H9 (cell line): Measurements from ENCODE around the gene GAB3. TPM values are rescaled to one million over a fixed set of nuclear protein-coding genes. Genes with fewer than 3 reads are reported as not detected.

ENCODE experiments used
- DNase-seq: peaks from one replicate; pipeline ENCODE4 v3.0.0-alpha.2; 2017
- H2AFZ ChIP-seq: one replicate; pipeline ENCODE4 v1.6.1; 2013; ENCODE audit warnings: mild to moderate bottlenecking, low read length, control low read depth, moderate library complexity
- H2AK5ac ChIP-seq: 2 replicates; pipeline ENCODE4 v1.6.1; 2013; ENCODE audit warnings: low read length, control low read depth, mixed read lengths; ENCODE audit not compliant: insufficient read length
- H2BK120ac ChIP-seq: one replicate; pipeline ENCODE4 v1.6.1; 2013; ENCODE audit warnings: low read depth, mild to moderate bottlenecking, low read length, control low read depth, inconsistent platforms; ENCODE audit not compliant: poor library complexity, severe bottlenecking
- H2BK12ac ChIP-seq: 2 replicates; pipeline ENCODE4 v1.6.1; 2013; ENCODE audit warnings: low read length, control low read depth, mixed read lengths, low read depth; ENCODE audit not compliant: insufficient read length
- H2BK15ac ChIP-seq: 2 replicates; pipeline ENCODE4 v1.6.1; 2013; ENCODE audit warnings: low read depth, low read length, control low read depth
- H2BK20ac ChIP-seq: one replicate; pipeline ENCODE4 v1.6.1; 2013; ENCODE audit warnings: low read depth, mild to moderate bottlenecking, low read length, control low read depth, inconsistent platforms; ENCODE audit not compliant: poor library complexity, severe bottlenecking
- H2BK5ac ChIP-seq: 2 replicates; pipeline ENCODE4 v1.6.1; 2013; ENCODE audit warnings: low read length, control low read depth, mixed read lengths; ENCODE audit not compliant: insufficient read length
- H3K14ac ChIP-seq: 2 replicates; pipeline ENCODE4 v1.6.1; 2013; ENCODE audit warnings: low read length, control low read depth; ENCODE audit not compliant: insufficient read depth
- H3K18ac ChIP-seq: 2 replicates; pipeline ENCODE4 v1.6.1; 2013; ENCODE audit warnings: low read depth, mild to moderate bottlenecking, mixed read lengths, low read length, control low read depth; ENCODE audit not compliant: insufficient read length
- H3K23ac ChIP-seq: 2 replicates; pipeline ENCODE4 v1.6.1; 2013; ENCODE audit warnings: low read length, control low read depth, mixed read lengths, low read depth; ENCODE audit not compliant: insufficient read length
- H3K23me2 ChIP-seq: 2 replicates; pipeline ENCODE4 v1.6.1; 2013; ENCODE audit warnings: low read depth, mild to moderate bottlenecking, mixed read lengths, low read length, control low read depth; ENCODE audit not compliant: insufficient read length, poor library complexity, severe bottlenecking
- H3K27ac ChIP-seq: 2 replicates; pipeline ENCODE4 v1.5.1; 2013; ENCODE audit warnings: low read length, control low read depth, mixed read lengths, low read depth; ENCODE audit not compliant: insufficient read length
- H3K27me3 ChIP-seq: 2 replicates; pipeline ENCODE4 v1.6.1; 2013; ENCODE audit warnings: low read length, control low read depth, inconsistent platforms; ENCODE audit not compliant: insufficient read depth
- H3K4ac ChIP-seq: 2 replicates; pipeline ENCODE4 v1.6.1; 2013; ENCODE audit warnings: low read depth, mild to moderate bottlenecking, control low read depth, inconsistent platforms, low read length, moderate library complexity
- H3K4me1 ChIP-seq: 2 replicates; pipeline ENCODE4 v1.6.1; 2013; ENCODE audit warnings: low read length, control low read depth, inconsistent platforms; ENCODE audit not compliant: insufficient read depth
- H3K4me2 ChIP-seq: 2 replicates; pipeline ENCODE4 v1.6.1; 2013; ENCODE audit warnings: low read length, control low read depth, mixed read lengths; ENCODE audit not compliant: insufficient read length, insufficient read depth
- H3K56ac ChIP-seq: 2 replicates; pipeline ENCODE4 v1.6.1; 2013; ENCODE audit warnings: low read depth, mild to moderate bottlenecking, mixed read lengths, low read length, control low read depth; ENCODE audit not compliant: insufficient read length
- H3K79me1 ChIP-seq: 2 replicates; pipeline ENCODE4 v1.6.1; 2013; ENCODE audit warnings: low read depth, mild to moderate bottlenecking, moderate library complexity, low read length, control low read depth, inconsistent platforms; ENCODE audit not compliant: insufficient read depth, poor library complexity, severe bottlenecking
- H3K79me2 ChIP-seq: 2 replicates; pipeline ENCODE4 v1.6.1; 2013; ENCODE audit warnings: low read length, control low read depth, inconsistent platforms; ENCODE audit not compliant: insufficient read depth
- H3K9ac ChIP-seq: 2 replicates; pipeline ENCODE4 v1.6.1; 2013; ENCODE audit warnings: low read length, control low read depth, mixed read lengths; ENCODE audit not compliant: insufficient read length; ENCODE audit errors: extremely low read depth
- H3K9me3 ChIP-seq: one replicate; pipeline ENCODE4 v1.6.1; 2013; ENCODE audit warnings: low read depth, low read length, inconsistent platforms; ENCODE audit not compliant: control insufficient read depth
- H3T11ph ChIP-seq: one replicate; pipeline ENCODE4 v1.6.1; 2013; ENCODE audit warnings: mild to moderate bottlenecking, low read length, control low read depth, inconsistent platforms
- H4K20me1 ChIP-seq: one replicate; pipeline ENCODE4 v1.6.1; 2013; ENCODE audit not compliant: control insufficient read depth, insufficient read length, insufficient read depth
- H4K5ac ChIP-seq: 2 replicates; pipeline ENCODE4 v1.6.1; 2013; ENCODE audit warnings: low read depth, mild to moderate bottlenecking, mixed read lengths, low read length, control low read depth; ENCODE audit not compliant: insufficient read length
- H4K8ac ChIP-seq: replicated peaks from 2 replicates; pipeline ENCODE4 v1.6.1; 2013; ENCODE audit warnings: low read length, control low read depth, mixed read lengths, low read depth; ENCODE audit not compliant: insufficient read length
- H4K91ac ChIP-seq: 2 replicates; pipeline ENCODE4 v1.6.1; 2013; ENCODE audit warnings: low read depth, mild to moderate bottlenecking, moderate library complexity, mixed read lengths, low read length, control low read depth; ENCODE audit not compliant: insufficient read length
- H3K27ac Mint-ChIP-seq, 3 experiments: 2 replicates in 2 of 3; 3 replicates in 1 of 3; pipeline ENCODE4 v1.8.0; 2020 to 2021; ENCODE audit warnings: mixed read lengths in 3 of 3, mild to moderate bottlenecking in 1 of 3, moderate library complexity in 1 of 3
- H3K27me3 Mint-ChIP-seq: 2 replicates; pipeline ENCODE4 v1.8.0; 2021; ENCODE audit warnings: low read depth, mild to moderate bottlenecking, moderate library complexity, mixed read lengths
- H3K36me3 Mint-ChIP-seq, 3 experiments: 2 replicates in 2 of 3; 3 replicates in 1 of 3; pipeline ENCODE4 v1.8.0; 2020 to 2021; ENCODE audit warnings: low read depth in 3 of 3, mixed read lengths in 3 of 3; ENCODE audit not compliant: insufficient read depth in 1 of 3
- H3K4me1 Mint-ChIP-seq, 2 experiments: 2 replicates each; pipeline ENCODE4 v1.8.0; 2020; ENCODE audit warnings: mixed read lengths in 2 of 2
- H3K4me3 Mint-ChIP-seq, 2 experiments: 2 replicates in 1 of 2; 3 replicates in 1 of 2; pipeline ENCODE4 v1.8.0; 2020 to 2021; ENCODE audit warnings: mild to moderate bottlenecking in 2 of 2, mixed read lengths in 2 of 2, moderate library complexity in 1 of 2
- H3K9me3 Mint-ChIP-seq, 2 experiments: 2 replicates in 1 of 2; 3 replicates in 1 of 2; pipeline ENCODE4 v1.8.0; 2020; ENCODE audit warnings: mild to moderate bottlenecking in 2 of 2, mixed read lengths in 2 of 2, moderate library complexity in 1 of 2
- CTCF ChIP-seq: fragments of 200-600 bp; sonication (generic); conservative IDR thresholded peaks from 3 replicates; pipeline ENCODE4 v1.8.0; 2021; ENCODE audit warnings: antibody characterized with exemption, mild to moderate bottlenecking
- WGBS: extraction: QIAGEN DNeasy Blood & Tissue Kit; methylation state at CpG from one replicate; pipeline ENCODE4 v1.1.7; 2013; ENCODE audit warnings: missing lambda C conversion rate, low lambda C conversion rate, mixed read lengths; ENCODE audit not compliant: insufficient read length; ENCODE audit errors: extremely low coverage; 5-methylcytosine and 5-hydroxymethylcytosine counted together
- total RNA-seq: library from RNA; stranded (reverse); gene quantifications from 2 replicates; pipeline ENCODE4 v1.2.1, GENCODE V29; 2021

The GAB3 gene
- total RNA-seq, 1 experiment from 2014 or later = 0.46 TPM

DNA sequence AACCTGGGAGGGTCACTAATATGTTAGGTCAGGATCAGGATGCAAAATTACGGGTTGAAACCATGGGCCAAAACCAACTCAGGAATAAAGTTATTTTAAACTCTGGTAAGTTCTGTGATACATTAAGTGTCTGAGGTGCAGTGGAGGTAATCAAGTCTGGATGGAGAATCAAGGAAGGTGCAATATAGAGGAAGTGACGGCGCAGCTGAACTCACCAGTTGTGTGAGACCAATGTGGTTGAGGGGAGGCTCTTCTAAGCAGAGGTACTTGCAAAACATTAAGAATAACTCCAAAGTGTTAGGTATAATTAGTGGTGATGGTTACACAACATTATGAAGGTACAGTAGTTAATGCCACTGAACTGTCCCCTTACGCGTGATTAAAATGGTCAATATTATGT lies 19.7 kb downstream of the GAB3 start:
- H2AK5ac ChIP-seq = no peak overlapping the region
- no peak overlapping the region for H4K8ac ChIP-seq
- peaks cover 62% of the 10 kb centered on the region for H3K9me3 ChIP-seq
- no peak overlapping the region for H3K14ac ChIP-seq
- H3K9ac ChIP-seq = no peak overlapping the region
- no peak overlapping the region for H2BK120ac ChIP-seq
- no peak overlapping the region for H3K4me2 ChIP-seq
- WGBS = no CpG with 5 or more reads among the region's 5 CpGs
- no peak overlapping the region for H2BK12ac ChIP-seq
- H2AFZ ChIP-seq = no peak overlapping the region
- Mint-ChIP-seq H3K36me3 (peaks cover 0 to 2% (median 0%) of the 10 kb centered on the region in 3 experiments; a peak in 2 of 7 replicates), H3K9me3 (peaks cover 79 to 81% of the 10 kb centered on the region in 2 experiments), H3K27ac (no peak overlapping the region), H3K4me1 (peaks cover 5 to 9% of the 10 kb centered on the region in 2 experiments; a peak in 2 of 4 replicates), H3K27me3 (no peaks in the 10 kb centered on the region), H3K4me3 (no peak overlapping the region)
- no peak overlapping the region for H2BK5ac ChIP-seq
- DNase-seq = no peak
- no peak overlapping the region for H3K27ac ChIP-seq
- H4K20me1 ChIP-seq = no peaks in the 10 kb centered on the region
- no peak overlapping the region for H3K18ac ChIP-seq
- no peaks in the 10 kb centered on the region for H3K27me3 ChIP-seq
- H3K4me1 ChIP-seq = peaks cover 2% of the 10 kb centered on the region; the same call in 1 of the 2 replicates
- no peak overlapping the region for H2BK20ac ChIP-seq
- H3K56ac ChIP-seq = no peak overlapping the region
- TF ChIP-seq CTCF = no peak
- H3K79me2 ChIP-seq = no peaks in the 10 kb centered on the region
- H3K23me2 ChIP-seq = no peaks in the 10 kb centered on the region
- H3K79me1 ChIP-seq = no peaks in the 10 kb centered on the region
- H4K5ac ChIP-seq = no peak overlapping the region
- no peak overlapping the region for H2BK15ac ChIP-seq
- no peak overlapping the region for H3K4ac ChIP-seq
- H4K91ac ChIP-seq = no peak overlapping the region
- no peak overlapping the region for H3T11ph ChIP-seq
- H3K23ac ChIP-seq = no peak overlapping the region
